CD8-positive, alpha-beta memory T cell (primary cell): Measurements from ENCODE around the gene VWA3B. TPM values are rescaled to one million over a fixed set of nuclear protein-coding genes. Genes with fewer than 3 reads are reported as not detected.
A peak's percentile ranks its signal among the peaks of the same experiment; 100 is the strongest.

Experiments used
- CTCF ChIA-PET: fragments of 350-600 bp; sonication (Branson Sonifier 250); formaldehyde crosslinking; loops from one replicate; lab custom pipeline; 2021; ENCODE audit warnings: antibody characterized with exemption; lab: Charles Lee
- POLR2A ChIA-PET: fragments of 350-600 bp; sonication (Branson Sonifier 250); formaldehyde crosslinking; loops from one replicate; lab custom pipeline; 2021; ENCODE audit warnings: antibody characterized with exemption; lab: Charles Lee
- DNase-seq, 5 donors: peaks; one replicate each; pipeline versions ENCODE4 v3.0.0 to v3.0.0-alpha.2; 2020 to 2022; ENCODE audit warnings: mixed read lengths in 1 of 5
- H3K27ac ChIP-seq: one replicate; pipeline ENCODE4 v1.7.0; 2013; ENCODE audit warnings: low read depth, mild to moderate bottlenecking, low read length, moderate library complexity
- H3K27me3 ChIP-seq: 2 replicates; pipeline ENCODE4 v1.7.0; 2013; ENCODE audit warnings: low read length, mild to moderate bottlenecking; ENCODE audit not compliant: insufficient read depth, poor library complexity, severe bottlenecking
- H3K36me3 ChIP-seq: 2 replicates; pipeline ENCODE4 v1.7.0; 2013; ENCODE audit warnings: mild to moderate bottlenecking, low read length, moderate library complexity; ENCODE audit not compliant: insufficient read depth
- H3K4me1 ChIP-seq: 2 replicates; pipeline ENCODE4 v1.7.0; 2013; ENCODE audit warnings: mild to moderate bottlenecking, low read length, moderate library complexity; ENCODE audit not compliant: insufficient read depth
- H3K4me3 ChIP-seq: 2 replicates; pipeline ENCODE4 v1.7.0; 2013; ENCODE audit warnings: mild to moderate bottlenecking, low read length
- H3K9me3 ChIP-seq: 2 replicates; pipeline ENCODE4 v1.7.0; 2013; ENCODE audit warnings: mild to moderate bottlenecking, low read length
- H3K27ac Mint-ChIP-seq, 8 donors: one replicate each; pipeline ENCODE4 v1.8.0; 2020 to 2021; ENCODE audit warnings: mixed read lengths in 8 of 8, mild to moderate bottlenecking in 6 of 8, inconsistent platforms in 3 of 8, moderate library complexity in 3 of 8
- H3K27me3 Mint-ChIP-seq, 2 donors: one replicate each; pipeline ENCODE4 v1.8.0; 2020 to 2021; ENCODE audit warnings: mixed read lengths in 2 of 2, mild to moderate bottlenecking in 1 of 2, moderate library complexity in 1 of 2
- H3K36me3 Mint-ChIP-seq, 3 donors: one replicate each; pipeline ENCODE4 v1.8.0; 2020 to 2021; ENCODE audit warnings: mixed read lengths in 3 of 3, inconsistent platforms in 1 of 3, mild to moderate bottlenecking in 1 of 3
- H3K4me1 Mint-ChIP-seq, 3 donors: one replicate each; pipeline ENCODE4 v1.8.0; 2020 to 2021; ENCODE audit warnings: mixed read lengths in 3 of 3, inconsistent platforms in 1 of 3, mild to moderate bottlenecking in 1 of 3
- H3K4me3 Mint-ChIP-seq, 7 donors: one replicate each; pipeline ENCODE4 v1.8.0; 2020 to 2021; ENCODE audit warnings: mixed read lengths in 7 of 7, mild to moderate bottlenecking in 6 of 7, moderate library complexity in 4 of 7, inconsistent platforms in 2 of 7
- H3K9me3 Mint-ChIP-seq, 5 donors: one replicate each; pipeline ENCODE4 v1.8.0; 2020 to 2022; ENCODE audit warnings: mixed read lengths in 5 of 5, mild to moderate bottlenecking in 3 of 5, moderate library complexity in 2 of 5, inconsistent platforms in 1 of 5
- polyA plus RNA-seq: library from polyadenylated mRNA; unstranded; fragments of 300-500 nt; fragmentation: Illumina TruSeq; gene quantifications from one replicate; pipeline ENCODE4 v1.2.3, GENCODE V29; 2021
- total RNA-seq, 2 experiments: library from RNA; stranded (reverse); gene quantifications; one replicate each; pipeline ENCODE4 v1.2.3, GENCODE V29; 2021

Gene VWA3B
- total and polyA plus RNA-seq, 3 experiments from 2014 or later: not detected

GRCh38 chr2:98110741-98111140 is 23.8 kb downstream of the VWA3B start:
- peaks cover 0 to 6% (median 0%) of the 10 kb centered on the region in 3 donors for H3K36me3 Mint-ChIP-seq
- Histone ChIP-seq H3K27ac (no peak overlapping the region), H3K27me3 (peaks cover 3% of the 10 kb centered on the region), H3K4me1 (no peaks in the 10 kb centered on the region), H3K36me3 (no peaks in the 10 kb centered on the region), H3K9me3 (no peaks in the 10 kb centered on the region), H3K4me3 (no peak overlapping the region)
- peaks cover 32 to 60% of the 10 kb centered on the region in 2 donors for H3K27me3 Mint-ChIP-seq
- ChIA-PET CTCF (no interaction called here), POLR2A (no interaction called here)
- no peak for DNase-seq
- H3K27ac Mint-ChIP-seq: no peak overlapping the region
- H3K9me3 Mint-ChIP-seq: peaks cover 15 to 36% (median 28%) of the 10 kb centered on the region in 5 donors
- H3K4me1 Mint-ChIP-seq: no peaks in the 10 kb centered on the region
- no peak overlapping the region for H3K4me3 Mint-ChIP-seq

- no peak overlapping the region for H3K4me3 Mint-ChIP-seq
- Histone ChIP-seq H3K36me3 (no peaks in the 10 kb centered on the region), H3K4me1 (no peaks in the 10 kb centered on the region), H3K27me3 (peaks cover 3% of the 10 kb centered on the region), H3K9me3 (no peaks in the 10 kb centered on the region), H3K27ac (no peak overlapping the region), H3K4me3 (no peak overlapping the region)
- no peak for DNase-seq
- H3K27me3 Mint-ChIP-seq: peaks cover 41 to 71% of the 10 kb centered on the region in 2 donors
- no peak overlapping the region for H3K27ac Mint-ChIP-seq
- H3K9me3 Mint-ChIP-seq: peaks cover 15 to 34% (median 30%) of the 10 kb centered on the region in 5 donors
- ChIA-PET POLR2A (no interaction called here), CTCF (no interaction called here)
- peaks cover 0 to 6% (median 0%) of the 10 kb centered on the region in 3 donors for H3K36me3 Mint-ChIP-seq
- H3K4me1 Mint-ChIP-seq: no peaks in the 10 kb centered on the region
Observed at GRCh38 chr2:98114643-98115330, 27.8 kb downstream of the VWA3B start.

- H3K27ac ChIP-seq: no peak overlapping the region
- H3K27me3 ChIP-seq: peaks cover 3% of the 10 kb centered on the region
- H3K4me1 ChIP-seq: no peaks in the 10 kb centered on the region
- H3K36me3 Mint-ChIP-seq: peaks cover 0 to 3% (median 0%) of the 10 kb centered on the region in 3 donors
- H3K27me3 Mint-ChIP-seq: peaks cover 22 to 57% of the 10 kb centered on the region in 2 donors
- no peaks in the 10 kb centered on the region for H3K9me3 ChIP-seq
- ChIA-PET CTCF (interaction anchor here (1.0 kb wide), 1 partner anchor 311 kb away, joined by 3 read pairs; no protein-coding TSS in a partner anchor), POLR2A (no interaction called here)
- H3K9me3 Mint-ChIP-seq: peaks cover 5 to 11% (median 7%) of the 10 kb centered on the region in 5 donors
- DNase-seq: no peak
- no peak overlapping the region for H3K4me3 Mint-ChIP-seq
- no peak overlapping the region for H3K27ac Mint-ChIP-seq
- H3K36me3 ChIP-seq: no peaks in the 10 kb centered on the region
- peaks cover 1 to 2% (median 1%) of the 10 kb centered on the region in 3 donors for H3K4me1 Mint-ChIP-seq
- no peak overlapping the region for H3K4me3 ChIP-seq
Observed at GRCh38 chr2:98118161-98118560, 31.2 kb downstream of the VWA3B start.

GRCh38 chr2:98118852-98119251 is 31.9 kb downstream of the VWA3B start:
- no peak for DNase-seq
- Mint-ChIP-seq H3K4me1 (peaks cover 1 to 9% (median 6%) of the 10 kb centered on the region in 3 donors), H3K36me3 (no peaks in the 10 kb centered on the region), H3K27ac (no peak overlapping the region), H3K27me3 (peaks cover 19 to 52% of the 10 kb centered on the region in 2 donors), H3K4me3 (no peak overlapping the region), H3K9me3 (peaks cover under 1 to 8% (median 3%) of the 10 kb centered on the region in 5 donors)
- POLR2A ChIA-PET: no interaction called here
- H3K27ac ChIP-seq: no peak overlapping the region
- H3K27me3 ChIP-seq: peaks cover 3% of the 10 kb centered on the region
- H3K36me3 ChIP-seq: no peaks in the 10 kb centered on the region
- H3K9me3 ChIP-seq: no peaks in the 10 kb centered on the region
- no peaks in the 10 kb centered on the region for H3K4me1 ChIP-seq
- H3K4me3 ChIP-seq: no peak overlapping the region
- CTCF ChIA-PET: interaction anchor here (1.0 kb wide), 1 partner anchor 312 kb away, joined by 3 read pairs; no protein-coding TSS in a partner anchor

GRCh38 chr2:98121149-98121548 is 34.2 kb downstream of the VWA3B start:
- Histone ChIP-seq H3K4me3 (no peak overlapping the region), H3K27ac (no peak overlapping the region), H3K9me3 (no peaks in the 10 kb centered on the region), H3K27me3 (no peaks in the 10 kb centered on the region), H3K4me1 (no peaks in the 10 kb centered on the region), H3K36me3 (no peaks in the 10 kb centered on the region)
- no peak for DNase-seq
- Mint-ChIP-seq H3K27me3 (peaks cover 14 to 32% of the 10 kb centered on the region in 2 donors), H3K4me3 (no peak overlapping the region), H3K36me3 (no peaks in the 10 kb centered on the region), H3K9me3 (peaks cover 0 to 2% (median 0%) of the 10 kb centered on the region in 5 donors), H3K4me1 (peaks cover 1 to 10% (median 6%) of the 10 kb centered on the region in 3 donors), H3K27ac (no peak overlapping the region)
- CTCF ChIA-PET: no interaction called here
- POLR2A ChIA-PET: no interaction called here

- H3K36me3 Mint-ChIP-seq: no peaks in the 10 kb centered on the region
Observed at GRCh38 chr2:98122524-98122923, 35.6 kb downstream of the VWA3B start.

GRCh38 chr2:98123286-98123685 is 36.3 kb downstream of the VWA3B start:
- Histone ChIP-seq H3K4me3 (no peak overlapping the region), H3K4me1 (no peaks in the 10 kb centered on the region), H3K9me3 (no peaks in the 10 kb centered on the region), H3K27ac (no peak overlapping the region), H3K36me3 (no peaks in the 10 kb centered on the region), H3K27me3 (no peaks in the 10 kb centered on the region)
- H3K27me3 Mint-ChIP-seq: peaks cover 9 to 24% of the 10 kb centered on the region in 2 donors
- no peak for DNase-seq
- CTCF ChIA-PET: no interaction called here
- H3K4me3 Mint-ChIP-seq: no peak overlapping the region
- peaks cover 0 to 1% (median 0%) of the 10 kb centered on the region in 5 donors for H3K9me3 Mint-ChIP-seq
- H3K27ac Mint-ChIP-seq: peak overlapping the region in 1 of 8 donors; percentile 21
- H3K36me3 Mint-ChIP-seq: no peaks in the 10 kb centered on the region
- POLR2A ChIA-PET: no interaction called here
- peaks cover 1 to 10% (median 6%) of the 10 kb centered on the region in 3 donors for H3K4me1 Mint-ChIP-seq

More at GRCh38 chr2:98122524-98122923, 35.6 kb downstream of the VWA3B start:
- H3K27ac ChIP-seq: no peak overlapping the region
- Mint-ChIP-seq H3K4me3 (no peak overlapping the region), H3K4me1 (peaks cover 1 to 10% (median 6%) of the 10 kb centered on the region in 3 donors), H3K9me3 (peaks cover 0 to 1% (median 0%) of the 10 kb centered on the region in 5 donors), H3K27me3 (peaks cover 11 to 20% of the 10 kb centered on the region in 2 donors), H3K27ac (no peak overlapping the region)
- H3K27me3 ChIP-seq: no peaks in the 10 kb centered on the region
- DNase-seq: no peak
- no peaks in the 10 kb centered on the region for H3K36me3 ChIP-seq
- no peaks in the 10 kb centered on the region for H3K9me3 ChIP-seq
- POLR2A ChIA-PET: no interaction called here
- H3K4me1 ChIP-seq: no peaks in the 10 kb centered on the region
- H3K4me3 ChIP-seq: no peak overlapping the region
- CTCF ChIA-PET: no interaction called here

- H3K27me3 ChIP-seq: no peaks in the 10 kb centered on the region
Observed at GRCh38 chr2:98126061-98126460, 39.1 kb downstream of the VWA3B start.

More at GRCh38 chr2:98126061-98126460, 39.1 kb downstream of the VWA3B start:
- no peaks in the 10 kb centered on the region for H3K36me3 Mint-ChIP-seq
- peaks cover 0 to 1% (median 0%) of the 10 kb centered on the region in 5 donors for H3K9me3 Mint-ChIP-seq
- POLR2A ChIA-PET: no interaction called here
- peaks cover 16 to 41% of the 10 kb centered on the region in 2 donors for H3K27me3 Mint-ChIP-seq
- Histone ChIP-seq H3K27ac (no peak overlapping the region), H3K9me3 (no peaks in the 10 kb centered on the region), H3K4me1 (no peaks in the 10 kb centered on the region), H3K4me3 (no peak overlapping the region), H3K36me3 (no peaks in the 10 kb centered on the region)
- no peak overlapping the region for H3K27ac Mint-ChIP-seq
- no peak for DNase-seq
- CTCF ChIA-PET: no interaction called here
- no peak overlapping the region for H3K4me3 Mint-ChIP-seq
- peaks cover 1 to 10% (median 6%) of the 10 kb centered on the region in 3 donors for H3K4me1 Mint-ChIP-seq
